ENCODE data around the gene FAH. TPM values are rescaled to one million over a fixed set of nuclear protein-coding genes. Genes with fewer than 3 reads are reported as not detected.

The FAH gene
- polyA plus RNA-seq, 1 donor (not counting 4 experiments of a cell fraction or from before 2014, with no cell fraction given), result 29.4 TPM

DNA sequence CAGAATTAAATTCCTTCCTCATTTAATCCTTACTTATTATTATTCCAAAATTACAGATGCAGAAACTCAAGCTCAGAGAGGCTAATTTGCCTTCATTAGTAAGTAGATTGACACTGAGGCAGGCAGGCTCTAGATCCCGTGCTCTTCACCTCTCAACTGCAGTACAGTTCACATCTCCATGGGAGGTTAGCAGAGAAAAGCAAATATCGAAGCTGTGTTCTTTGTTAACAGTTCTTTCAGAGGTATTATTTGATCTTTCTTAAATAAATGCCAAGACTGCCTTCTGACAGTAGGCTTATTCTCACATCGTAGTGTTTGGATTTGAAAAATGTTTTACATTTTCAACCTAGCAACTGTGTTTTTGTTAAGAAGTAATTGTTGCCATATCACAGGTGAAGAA lies 15.9 kb upstream of the FAH start:
- Histone ChIP-seq H3K36me3 (ENCODE audit: control insufficient read depth in 2 of 2, extremely low read depth in 1 of 2, insufficient read depth in 2 of 2, low read length in 2 of 2) (peaks cover 0 to 4% of the 10 kb centered on the region in 2 experiments), H3K4me1 (ENCODE audit: control insufficient read depth, extremely low read depth, insufficient read depth, low read length) (no peaks in the 10 kb centered on the region), H2AFZ (ENCODE audit: control insufficient read depth, low read length) (no peak overlapping the region), H3K9ac (ENCODE audit: control insufficient read depth, extremely low read depth, insufficient read depth, low read length) (no peak overlapping the region), H3K79me2 (ENCODE audit: control insufficient read depth, insufficient read depth, low read length) (no peaks in the 10 kb centered on the region), H4K20me1 (ENCODE audit: control insufficient read depth, extremely low read depth, insufficient read depth, low read length) (no peaks in the 10 kb centered on the region), H3K4me3 (ENCODE audit: control insufficient read depth in 2 of 3, extremely low read depth in 1 of 3, insufficient read depth in 2 of 3, low read depth in 1 of 3, low read length in 3 of 3) (no peak overlapping the region), H3K9me1 (ENCODE audit: control insufficient read depth, extremely low read depth, insufficient read depth, low read length) (no peaks in the 10 kb centered on the region), H3K9me3 (ENCODE audit: control insufficient read depth, low read depth, low read length) (no peaks in the 10 kb centered on the region), H3K4me2 (ENCODE audit: control insufficient read depth, extremely low read depth, insufficient read depth, low read depth, low read length) (no peak overlapping the region), H3K27me3 (ENCODE audit: control insufficient read depth, extremely low read depth, insufficient read depth, low read length) (no peaks in the 10 kb centered on the region), H3K27ac (ENCODE audit: control insufficient read depth, insufficient read depth, low read length) (no peak overlapping the region)
- TF ChIP-seq EZH2 (IDR thresholded peaks at IDR 0.05; ENCODE audit: low read length), result no peak
- TF ChIP-seq, protein P1, sequence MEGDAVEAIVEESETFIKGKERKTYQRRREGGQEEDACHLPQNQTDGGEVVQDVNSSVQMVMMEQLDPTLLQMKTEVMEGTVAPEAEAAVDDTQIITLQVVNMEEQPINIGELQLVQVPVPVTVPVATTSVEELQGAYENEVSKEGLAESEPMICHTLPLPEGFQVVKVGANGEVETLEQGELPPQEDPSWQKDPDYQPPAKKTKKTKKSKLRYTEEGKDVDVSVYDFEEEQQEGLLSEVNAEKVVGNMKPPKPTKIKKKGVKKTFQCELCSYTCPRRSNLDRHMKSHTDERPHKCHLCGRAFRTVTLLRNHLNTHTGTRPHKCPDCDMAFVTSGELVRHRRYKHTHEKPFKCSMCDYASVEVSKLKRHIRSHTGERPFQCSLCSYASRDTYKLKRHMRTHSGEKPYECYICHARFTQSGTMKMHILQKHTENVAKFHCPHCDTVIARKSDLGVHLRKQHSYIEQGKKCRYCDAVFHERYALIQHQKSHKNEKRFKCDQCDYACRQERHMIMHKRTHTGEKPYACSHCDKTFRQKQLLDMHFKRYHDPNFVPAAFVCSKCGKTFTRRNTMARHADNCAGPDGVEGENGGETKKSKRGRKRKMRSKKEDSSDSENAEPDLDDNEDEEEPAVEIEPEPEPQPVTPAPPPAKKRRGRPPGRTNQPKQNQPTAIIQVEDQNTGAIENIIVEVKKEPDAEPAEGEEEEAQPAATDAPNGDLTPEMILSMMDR (optimal IDR thresholded peaks at IDR 0.05 in 1 of 3, IDR thresholded peaks at IDR 0.05 in 1 of 3, conservative IDR thresholded peaks at IDR 0.05 in 1 of 3; ENCODE audit: extremely low read depth in 1 of 3, insufficient read depth in 2 of 3, low read length in 3 of 3), result no peak
- FAIRE-seq, result no peak
- no peak for DNase-seq (ENCODE audit: low read depth, low spot score)
- dilution Hi-C loops (cut with MboI; ENCODE audit: extremely low pct_ligation_motif_present, low sequenced_read_pairs), result no loop called here

DNA sequence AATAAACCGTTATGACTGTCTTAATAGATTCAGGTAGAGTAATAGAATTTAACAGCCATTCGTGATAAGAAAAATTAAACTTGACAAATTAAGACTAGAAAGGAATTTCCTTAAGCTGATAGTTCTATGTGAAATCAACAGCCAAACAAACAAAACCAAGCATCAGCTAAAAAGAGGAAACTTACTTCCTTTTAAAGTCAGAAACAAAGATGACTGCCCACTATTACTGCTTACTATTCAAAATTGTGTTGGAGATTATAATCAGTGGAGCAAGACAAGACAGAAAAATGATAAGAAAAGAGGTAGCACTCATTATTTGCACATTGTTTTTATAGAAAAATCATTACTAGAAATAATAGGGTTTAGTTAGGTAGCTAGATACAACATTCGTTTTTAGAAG lies 13.8 kb upstream of the FAH start:
- peaks cover 9% of the 10 kb centered on the region for H3K4me1 ChIP-seq (ENCODE audit: control insufficient read depth, extremely low read depth, insufficient read depth, low read length)
- DNase-seq (ENCODE audit: low read depth, low spot score) (no peak), FAIRE-seq (no peak)
- dilution Hi-C loops (cut with MboI; ENCODE audit: extremely low pct_ligation_motif_present, low sequenced_read_pairs), result no loop called here
- H3K9me3 ChIP-seq (ENCODE audit: control insufficient read depth, low read depth, low read length), result no peaks in the 10 kb centered on the region
- no peaks in the 10 kb centered on the region for H3K27me3 ChIP-seq (ENCODE audit: control insufficient read depth, extremely low read depth, insufficient read depth, low read length)
- no peaks in the 10 kb centered on the region for H4K20me1 ChIP-seq (ENCODE audit: control insufficient read depth, extremely low read depth, insufficient read depth, low read length)
- TF ChIP-seq, protein P1 (optimal IDR thresholded peaks at IDR 0.05 in 1 of 3, IDR thresholded peaks at IDR 0.05 in 1 of 3, conservative IDR thresholded peaks at IDR 0.05 in 1 of 3; ENCODE audit: extremely low read depth in 1 of 3, insufficient read depth in 2 of 3, low read length in 3 of 3), result no peak
- no peak for TF ChIP-seq EZH2 (IDR thresholded peaks at IDR 0.05; ENCODE audit: low read length)
- H3K79me2 ChIP-seq (ENCODE audit: control insufficient read depth, insufficient read depth, low read length), result no peaks in the 10 kb centered on the region
- H3K9me1 ChIP-seq (ENCODE audit: control insufficient read depth, extremely low read depth, insufficient read depth, low read length), result no peaks in the 10 kb centered on the region
- H3K27ac ChIP-seq (ENCODE audit: control insufficient read depth, insufficient read depth, low read length), result no peak overlapping the region
- peaks cover 0 to 4% of the 10 kb centered on the region in 2 experiments for H3K36me3 ChIP-seq (ENCODE audit: control insufficient read depth in 2 of 2, extremely low read depth in 1 of 2, insufficient read depth in 2 of 2, low read length in 2 of 2)
- no peak overlapping the region for H3K4me3 ChIP-seq (ENCODE audit: control insufficient read depth in 2 of 3, extremely low read depth in 1 of 3, insufficient read depth in 2 of 3, low read depth in 1 of 3, low read length in 3 of 3)
- no peak overlapping the region for H2AFZ ChIP-seq (ENCODE audit: control insufficient read depth, low read length)
- no peak overlapping the region for H3K9ac ChIP-seq (ENCODE audit: control insufficient read depth, extremely low read depth, insufficient read depth, low read length)
- H3K4me2 ChIP-seq (ENCODE audit: control insufficient read depth, extremely low read depth, insufficient read depth, low read depth, low read length), result no peak overlapping the region

Measured in keratinocyte (primary cell).